Measurements from ENCODE around the gene GOLGA8B.
"Not testable (repeated sequence)": the region's sequence is repeated elsewhere in the genome, so short reads cannot be mapped to it uniquely, and the experiment has no call there.

The GOLGA8B gene

GRCh38 chr15:34564711-34565110 is 18.7 kb downstream of the GOLGA8B start:
- not testable (repeated sequence) for DNase-seq (ENCODE audit: low read depth, low spot score)

DNA sequence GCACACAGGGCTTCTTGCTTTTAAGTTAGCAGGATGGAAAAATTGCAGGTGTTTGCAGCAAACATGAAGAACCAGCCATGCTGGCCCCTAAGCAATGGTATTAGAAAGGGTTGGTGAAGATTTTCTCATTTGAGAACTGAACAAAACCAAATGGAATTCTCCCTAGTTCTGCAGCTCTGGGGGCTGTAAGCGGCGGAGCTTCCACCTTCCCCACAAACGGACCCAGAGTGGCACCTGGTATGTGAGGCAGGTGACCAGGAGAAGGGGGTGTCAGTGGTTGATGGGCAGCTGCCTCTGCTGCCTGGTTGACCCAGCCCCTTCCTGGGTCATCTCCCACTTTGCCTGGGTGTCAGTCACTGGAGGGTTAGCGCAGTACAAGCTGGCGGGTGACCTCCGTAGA is 22.6 kb downstream of the GOLGA8B start:
- not testable (repeated sequence) for DNase-seq (ENCODE audit: low read depth, low spot score)

- DNase-seq (ENCODE audit: low read depth, low spot score) = not testable (repeated sequence)
Measured at GRCh38 chr15:34559764-34560163, 23.7 kb downstream of the GOLGA8B start.

- DNase-seq (ENCODE audit: low read depth, low spot score) = not testable (repeated sequence)
Measured at GRCh38 chr15:34555162-34555561, 28.3 kb downstream of the GOLGA8B start.

GRCh38 chr15:34554716-34555115 is 28.7 kb downstream of the GOLGA8B start:
- not testable (repeated sequence) for DNase-seq (ENCODE audit: low read depth, low spot score)

- DNase-seq (ENCODE audit: low read depth, low spot score) = not testable (repeated sequence)
Measured at GRCh38 chr15:34554126-34554525, 29.3 kb downstream of the GOLGA8B start.

DNA sequence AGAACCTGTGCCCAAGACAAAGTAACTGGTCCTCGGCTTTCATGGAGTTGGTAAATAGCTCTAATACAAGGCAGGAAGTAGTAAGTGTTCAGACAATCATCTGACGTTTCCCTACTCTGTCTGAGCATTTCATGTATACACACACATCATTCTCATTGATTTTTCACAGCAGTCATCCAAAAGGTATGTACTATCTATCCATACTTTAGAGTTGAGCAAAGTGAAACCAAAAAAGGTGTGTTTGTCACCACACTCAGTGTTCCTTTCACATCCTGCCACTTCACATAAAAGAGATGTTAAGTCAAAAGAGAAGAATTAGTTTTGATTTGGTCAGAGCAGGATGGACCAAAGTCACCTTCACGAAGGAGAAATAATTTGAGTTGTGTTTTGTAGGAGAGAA is 33.3 kb downstream of the GOLGA8B start:
- not testable (repeated sequence) for DNase-seq (ENCODE audit: low read depth, low spot score)

- DNase-seq (ENCODE audit: low read depth, low spot score) = not testable (repeated sequence)
Measured at GRCh38 chr15:34549381-34549809, 34.1 kb downstream of the GOLGA8B start.

DNA sequence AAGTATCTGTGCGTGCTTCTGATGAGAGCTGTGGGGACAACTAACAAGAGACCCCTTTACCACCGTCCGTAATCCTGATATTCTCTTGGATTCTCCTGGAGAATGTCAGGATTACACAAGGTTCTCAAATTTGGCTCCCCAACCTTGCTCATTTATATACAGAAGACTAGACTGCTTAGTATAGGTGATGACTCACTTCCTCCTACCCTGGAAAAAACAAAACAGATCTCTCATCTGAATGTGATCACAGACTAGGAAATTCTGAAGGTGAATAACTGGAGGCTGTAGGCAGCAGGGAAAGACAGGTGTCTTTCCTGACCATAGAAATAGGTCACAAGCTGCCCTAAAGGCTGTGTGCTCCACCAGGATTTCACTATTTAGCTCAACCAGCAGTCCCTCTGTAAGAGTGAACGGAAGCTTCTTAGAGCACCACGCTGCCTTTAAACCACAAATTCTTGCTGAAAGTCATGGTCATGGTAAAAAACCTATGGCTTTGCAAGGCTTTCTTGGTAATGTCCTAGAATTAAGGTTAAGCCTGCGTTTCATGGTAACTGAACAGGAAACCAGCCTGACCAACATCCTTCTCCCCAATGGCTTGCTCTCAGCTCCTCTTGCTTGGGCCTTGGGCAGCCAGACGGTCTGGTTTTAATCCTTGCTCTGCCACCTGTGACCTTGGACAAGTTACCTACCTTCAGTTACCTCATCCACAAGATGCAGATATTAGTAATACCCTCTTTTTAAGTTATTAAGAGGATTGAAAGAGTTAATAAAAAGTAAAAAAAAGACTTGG is 39.4 kb downstream of the GOLGA8B start:
- not testable (repeated sequence) for DNase-seq (ENCODE audit: low read depth, low spot score)

- not testable (repeated sequence) for DNase-seq (ENCODE audit: low read depth, low spot score)
Measured at GRCh38 chr15:34535857-34536256, 47.6 kb downstream of the GOLGA8B start.

Measured in activated CD4-positive, CD25-positive, alpha-beta regulatory T cell treated with anti-CD3 and anti-CD28 coated beads, Interleukin-2, amount 50 U/mL, for 16 hours (primary cell).